ENCODE data around the gene POGLUT2. TPM values are rescaled to one million over a fixed set of nuclear protein-coding genes. Genes with fewer than 3 reads are reported as not detected.

POGLUT2 gene
- total and polyA plus RNA-seq, 4 donors, result 4.0 to 7.5 (median 6.0) TPM

DNA sequence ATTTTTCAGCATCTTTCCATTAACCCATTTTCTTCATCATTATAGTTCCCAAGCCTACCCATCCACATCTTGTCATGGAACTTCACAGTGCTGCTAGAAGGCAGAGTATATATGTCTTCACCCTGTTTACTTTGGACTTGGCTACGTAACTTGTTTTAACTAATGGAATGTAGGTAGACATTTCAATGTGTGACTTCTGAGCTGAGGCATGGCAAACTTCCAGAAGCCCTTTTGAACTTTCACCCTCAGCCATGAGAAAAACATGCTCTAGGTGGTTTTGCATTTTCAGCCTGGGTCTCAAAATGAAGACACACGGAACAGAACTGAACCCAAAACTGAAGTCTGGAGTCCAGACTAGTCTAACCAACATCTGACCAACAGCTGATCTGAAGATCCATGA is 28.3 kb downstream of the POGLUT2 start:
- peaks cover 8 to 39% (median 24%) of the 10 kb centered on the region in 4 donors for H3K4me1 ChIP-seq (ENCODE audit: control insufficient read depth in 4 of 4, insufficient read depth in 4 of 4, low read length in 3 of 4)
- H3K9ac ChIP-seq (ENCODE audit: low read depth in 1 of 2, low read length in 2 of 2), result no peak overlapping the region
- TF ChIP-seq, protein P1, sequence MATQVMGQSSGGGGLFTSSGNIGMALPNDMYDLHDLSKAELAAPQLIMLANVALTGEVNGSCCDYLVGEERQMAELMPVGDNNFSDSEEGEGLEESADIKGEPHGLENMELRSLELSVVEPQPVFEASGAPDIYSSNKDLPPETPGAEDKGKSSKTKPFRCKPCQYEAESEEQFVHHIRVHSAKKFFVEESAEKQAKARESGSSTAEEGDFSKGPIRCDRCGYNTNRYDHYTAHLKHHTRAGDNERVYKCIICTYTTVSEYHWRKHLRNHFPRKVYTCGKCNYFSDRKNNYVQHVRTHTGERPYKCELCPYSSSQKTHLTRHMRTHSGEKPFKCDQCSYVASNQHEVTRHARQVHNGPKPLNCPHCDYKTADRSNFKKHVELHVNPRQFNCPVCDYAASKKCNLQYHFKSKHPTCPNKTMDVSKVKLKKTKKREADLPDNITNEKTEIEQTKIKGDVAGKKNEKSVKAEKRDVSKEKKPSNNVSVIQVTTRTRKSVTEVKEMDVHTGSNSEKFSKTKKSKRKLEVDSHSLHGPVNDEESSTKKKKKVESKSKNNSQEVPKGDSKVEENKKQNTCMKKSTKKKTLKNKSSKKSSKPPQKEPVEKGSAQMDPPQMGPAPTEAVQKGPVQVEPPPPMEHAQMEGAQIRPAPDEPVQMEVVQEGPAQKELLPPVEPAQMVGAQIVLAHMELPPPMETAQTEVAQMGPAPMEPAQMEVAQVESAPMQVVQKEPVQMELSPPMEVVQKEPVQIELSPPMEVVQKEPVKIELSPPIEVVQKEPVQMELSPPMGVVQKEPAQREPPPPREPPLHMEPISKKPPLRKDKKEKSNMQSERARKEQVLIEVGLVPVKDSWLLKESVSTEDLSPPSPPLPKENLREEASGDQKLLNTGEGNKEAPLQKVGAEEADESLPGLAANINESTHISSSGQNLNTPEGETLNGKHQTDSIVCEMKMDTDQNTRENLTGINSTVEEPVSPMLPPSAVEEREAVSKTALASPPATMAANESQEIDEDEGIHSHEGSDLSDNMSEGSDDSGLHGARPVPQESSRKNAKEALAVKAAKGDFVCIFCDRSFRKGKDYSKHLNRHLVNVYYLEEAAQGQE (IDR thresholded peaks at IDR 0.05), result peak; percentile 54
- TF ChIP-seq FOXA2 (IDR thresholded peaks at IDR 0.05) (peak; percentile 87), GABPA (IDR thresholded peaks at IDR 0.05 in 1 of 2, conservative IDR thresholded peaks at IDR 0.05 in 1 of 2) (peak in 1 of 2 donors; percentile 21), NR2F2 (IDR thresholded peaks at IDR 0.05) (no peak), TAF1 (conservative IDR thresholded peaks at IDR 0.05) (no peak), HNF4G (IDR thresholded peaks at IDR 0.05) (peak; percentile 46), RAD21 (IDR thresholded peaks at IDR 0.05) (peak in 1 of 2 donors; percentile 43), EGR1 (IDR thresholded peaks at IDR 0.05; ENCODE audit: low read depth in 2 of 2) (no peak), RXRA (IDR thresholded peaks at IDR 0.05) (peak; percentile 60 to 80), YY1 (IDR thresholded peaks at IDR 0.05) (peak; percentile 75), ZBTB33 (IDR thresholded peaks at IDR 0.05) (peak; percentile 13), FOXA1 (IDR thresholded peaks at IDR 0.05) (peak; percentile 84), MAX (IDR thresholded peaks at IDR 0.05) (peak; percentile 37), JUND (IDR thresholded peaks at IDR 0.05) (peak in 1 of 2 donors; percentile 20), SP1 (IDR thresholded peaks at IDR 0.05) (peak; percentile 76), HNF4A (conservative IDR thresholded peaks at IDR 0.05) (peak; percentile 81 to 87)
- TF ChIP-seq, protein P2, sequence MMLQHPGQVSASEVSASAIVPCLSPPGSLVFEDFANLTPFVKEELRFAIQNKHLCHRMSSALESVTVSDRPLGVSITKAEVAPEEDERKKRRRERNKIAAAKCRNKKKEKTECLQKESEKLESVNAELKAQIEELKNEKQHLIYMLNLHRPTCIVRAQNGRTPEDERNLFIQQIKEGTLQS (IDR thresholded peaks at IDR 0.05), result no peak
- TF ChIP-seq, protein P3, sequence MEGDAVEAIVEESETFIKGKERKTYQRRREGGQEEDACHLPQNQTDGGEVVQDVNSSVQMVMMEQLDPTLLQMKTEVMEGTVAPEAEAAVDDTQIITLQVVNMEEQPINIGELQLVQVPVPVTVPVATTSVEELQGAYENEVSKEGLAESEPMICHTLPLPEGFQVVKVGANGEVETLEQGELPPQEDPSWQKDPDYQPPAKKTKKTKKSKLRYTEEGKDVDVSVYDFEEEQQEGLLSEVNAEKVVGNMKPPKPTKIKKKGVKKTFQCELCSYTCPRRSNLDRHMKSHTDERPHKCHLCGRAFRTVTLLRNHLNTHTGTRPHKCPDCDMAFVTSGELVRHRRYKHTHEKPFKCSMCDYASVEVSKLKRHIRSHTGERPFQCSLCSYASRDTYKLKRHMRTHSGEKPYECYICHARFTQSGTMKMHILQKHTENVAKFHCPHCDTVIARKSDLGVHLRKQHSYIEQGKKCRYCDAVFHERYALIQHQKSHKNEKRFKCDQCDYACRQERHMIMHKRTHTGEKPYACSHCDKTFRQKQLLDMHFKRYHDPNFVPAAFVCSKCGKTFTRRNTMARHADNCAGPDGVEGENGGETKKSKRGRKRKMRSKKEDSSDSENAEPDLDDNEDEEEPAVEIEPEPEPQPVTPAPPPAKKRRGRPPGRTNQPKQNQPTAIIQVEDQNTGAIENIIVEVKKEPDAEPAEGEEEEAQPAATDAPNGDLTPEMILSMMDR (IDR thresholded peaks at IDR 0.05; ENCODE audit: low read depth, low read length, missing input control), result no peak
- H3K9me3 ChIP-seq (ENCODE audit: control insufficient read depth in 4 of 4, low read length in 3 of 4), result no peaks in the 10 kb centered on the region
- 45% methylated on average over 2 of the region's 2 CpGs for WGBS
- no peak overlapping the region for H3K4me3 ChIP-seq (ENCODE audit: low read depth in 1 of 3, low read length in 3 of 3)
- H3K27me3 ChIP-seq (ENCODE audit: control insufficient read depth in 4 of 4, insufficient read depth in 4 of 4, low read length in 3 of 4), result no peaks in the 10 kb centered on the region
- peaks cover 0 to 7% (median 1%) of the 10 kb centered on the region in 4 donors for H3K36me3 ChIP-seq (ENCODE audit: control insufficient read depth in 4 of 4, insufficient read depth in 3 of 4, low read depth in 1 of 4, low read length in 3 of 4)
- DNase-seq (ENCODE audit: low spot score), result peak; percentile 37
- peak overlapping the region; percentile 10 to 67 for H3K27ac ChIP-seq (ENCODE audit: low read depth in 1 of 2, low read length in 2 of 2)

All from liver (tissue), 9 donors.